ENCODE results near the gene IGHMBP2.

IGHMBP2 gene

GRCh38 chr11:68928136-68928880, 24.6 kb downstream of the IGHMBP2 start:
- peak; percentile 60 to 63 for DNase-seq

- DNase-seq, result no peak
Measured at GRCh38 chr11:68929135-68929534, 25.4 kb downstream of the IGHMBP2 start.

GRCh38 chr11:68929706-68930570, 26.2 kb downstream of the IGHMBP2 start:
- no peak for DNase-seq

- no peak for DNase-seq
Measured at GRCh38 chr11:68930991-68931855, 27.5 kb downstream of the IGHMBP2 start.

- DNase-seq, result no peak
Measured at GRCh38 chr11:68931911-68932310, 28.2 kb downstream of the IGHMBP2 start.

GRCh38 chr11:68932358-68932757, 28.7 kb downstream of the IGHMBP2 start:
- DNase-seq, result no peak

- DNase-seq, result no peak
Measured at GRCh38 chr11:68932933-68933577, 29.4 kb downstream of the IGHMBP2 start.

GRCh38 chr11:68933605-68934320, 30.1 kb downstream of the IGHMBP2 start:
- DNase-seq, result no peak

- DNase-seq, result no peak
Measured at GRCh38 chr11:68934321-68934645, 30.6 kb downstream of the IGHMBP2 start.

- no peak for DNase-seq
Measured at GRCh38 chr11:68934666-68935065, 31.0 kb downstream of the IGHMBP2 start.

- DNase-seq, result no peak
Measured at GRCh38 chr11:68935066-68935465, 31.4 kb downstream of the IGHMBP2 start.

GRCh38 chr11:68935516-68936357, 32.0 kb downstream of the IGHMBP2 start:
- DNase-seq, result no peak

- DNase-seq, result no peak
Measured at GRCh38 chr11:68936358-68936636, 32.6 kb downstream of the IGHMBP2 start.

- DNase-seq, result no peak
Measured at GRCh38 chr11:68936676-68937620, 33.3 kb downstream of the IGHMBP2 start.

- DNase-seq, result no peak
Measured at GRCh38 chr11:68938088-68938487, 34.4 kb downstream of the IGHMBP2 start.

- DNase-seq, result no peak
Measured at GRCh38 chr11:68938816-68939582, 35.3 kb downstream of the IGHMBP2 start.

- DNase-seq, result peak; percentile 27 to 68
Measured at GRCh38 chr11:68939583-68940555, 36.2 kb downstream of the IGHMBP2 start.
